ENCODE data around the gene NHSL2. TPM values are rescaled to one million over a fixed set of nuclear protein-coding genes. Genes with fewer than 3 reads are reported as not detected.

NHSL2 gene
- total and polyA plus RNA-seq, 2 experiments from 2014 or later, result 4.7 to 9.5 TPM

DNA sequence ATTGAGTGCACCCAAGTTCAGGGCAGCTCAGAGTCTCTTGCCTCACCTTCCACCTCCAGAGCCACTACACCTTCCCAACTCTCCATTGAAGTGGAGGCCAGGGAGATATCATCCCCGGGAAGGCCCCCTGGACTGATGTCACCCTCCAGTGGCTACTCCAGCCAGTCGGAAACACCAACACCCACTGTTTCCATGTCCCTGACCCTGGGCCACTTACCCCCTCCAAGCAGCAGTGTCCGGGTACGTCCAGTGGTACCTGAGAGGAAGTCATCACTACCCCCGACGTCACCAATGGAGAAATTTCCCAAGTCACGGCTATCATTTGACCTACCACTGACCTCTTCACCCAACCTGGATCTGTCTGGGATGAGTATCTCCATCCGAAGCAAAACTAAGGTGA is 228.9 kb downstream of the NHSL2 start:
- TF ChIP-seq, protein P1, sequence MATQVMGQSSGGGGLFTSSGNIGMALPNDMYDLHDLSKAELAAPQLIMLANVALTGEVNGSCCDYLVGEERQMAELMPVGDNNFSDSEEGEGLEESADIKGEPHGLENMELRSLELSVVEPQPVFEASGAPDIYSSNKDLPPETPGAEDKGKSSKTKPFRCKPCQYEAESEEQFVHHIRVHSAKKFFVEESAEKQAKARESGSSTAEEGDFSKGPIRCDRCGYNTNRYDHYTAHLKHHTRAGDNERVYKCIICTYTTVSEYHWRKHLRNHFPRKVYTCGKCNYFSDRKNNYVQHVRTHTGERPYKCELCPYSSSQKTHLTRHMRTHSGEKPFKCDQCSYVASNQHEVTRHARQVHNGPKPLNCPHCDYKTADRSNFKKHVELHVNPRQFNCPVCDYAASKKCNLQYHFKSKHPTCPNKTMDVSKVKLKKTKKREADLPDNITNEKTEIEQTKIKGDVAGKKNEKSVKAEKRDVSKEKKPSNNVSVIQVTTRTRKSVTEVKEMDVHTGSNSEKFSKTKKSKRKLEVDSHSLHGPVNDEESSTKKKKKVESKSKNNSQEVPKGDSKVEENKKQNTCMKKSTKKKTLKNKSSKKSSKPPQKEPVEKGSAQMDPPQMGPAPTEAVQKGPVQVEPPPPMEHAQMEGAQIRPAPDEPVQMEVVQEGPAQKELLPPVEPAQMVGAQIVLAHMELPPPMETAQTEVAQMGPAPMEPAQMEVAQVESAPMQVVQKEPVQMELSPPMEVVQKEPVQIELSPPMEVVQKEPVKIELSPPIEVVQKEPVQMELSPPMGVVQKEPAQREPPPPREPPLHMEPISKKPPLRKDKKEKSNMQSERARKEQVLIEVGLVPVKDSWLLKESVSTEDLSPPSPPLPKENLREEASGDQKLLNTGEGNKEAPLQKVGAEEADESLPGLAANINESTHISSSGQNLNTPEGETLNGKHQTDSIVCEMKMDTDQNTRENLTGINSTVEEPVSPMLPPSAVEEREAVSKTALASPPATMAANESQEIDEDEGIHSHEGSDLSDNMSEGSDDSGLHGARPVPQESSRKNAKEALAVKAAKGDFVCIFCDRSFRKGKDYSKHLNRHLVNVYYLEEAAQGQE (IDR thresholded peaks at IDR 0.05; ENCODE audit: unreplicated experiment), result no peak
- TF ChIP-seq CREB1 (CRISPR knock-in tag; IDR thresholded peaks at IDR 0.05; ENCODE audit: low read depth) (no peak), JUNB (IDR thresholded peaks at IDR 0.05; ENCODE audit: unreplicated experiment) (no peak), ZNF114 (CRISPR knock-in tag; IDR thresholded peaks at IDR 0.05) (no peak), EZH2 (IDR thresholded peaks at IDR 0.05; ENCODE audit: low read depth, unreplicated experiment) (no peak), ZNF331 (CRISPR knock-in tag; IDR thresholded peaks at IDR 0.05; ENCODE audit: low read depth) (no peak), STAT1 (IDR thresholded peaks at IDR 0.05; ENCODE audit: unreplicated experiment) (no peak), NANOG (IDR thresholded peaks at IDR 0.05; ENCODE audit: borderline replicate concordance) (no peak), POLR2AphosphoS5 (IDR thresholded peaks at IDR 0.05; ENCODE audit: low read depth) (no peak)
- TF ChIP-seq, protein P2, sequence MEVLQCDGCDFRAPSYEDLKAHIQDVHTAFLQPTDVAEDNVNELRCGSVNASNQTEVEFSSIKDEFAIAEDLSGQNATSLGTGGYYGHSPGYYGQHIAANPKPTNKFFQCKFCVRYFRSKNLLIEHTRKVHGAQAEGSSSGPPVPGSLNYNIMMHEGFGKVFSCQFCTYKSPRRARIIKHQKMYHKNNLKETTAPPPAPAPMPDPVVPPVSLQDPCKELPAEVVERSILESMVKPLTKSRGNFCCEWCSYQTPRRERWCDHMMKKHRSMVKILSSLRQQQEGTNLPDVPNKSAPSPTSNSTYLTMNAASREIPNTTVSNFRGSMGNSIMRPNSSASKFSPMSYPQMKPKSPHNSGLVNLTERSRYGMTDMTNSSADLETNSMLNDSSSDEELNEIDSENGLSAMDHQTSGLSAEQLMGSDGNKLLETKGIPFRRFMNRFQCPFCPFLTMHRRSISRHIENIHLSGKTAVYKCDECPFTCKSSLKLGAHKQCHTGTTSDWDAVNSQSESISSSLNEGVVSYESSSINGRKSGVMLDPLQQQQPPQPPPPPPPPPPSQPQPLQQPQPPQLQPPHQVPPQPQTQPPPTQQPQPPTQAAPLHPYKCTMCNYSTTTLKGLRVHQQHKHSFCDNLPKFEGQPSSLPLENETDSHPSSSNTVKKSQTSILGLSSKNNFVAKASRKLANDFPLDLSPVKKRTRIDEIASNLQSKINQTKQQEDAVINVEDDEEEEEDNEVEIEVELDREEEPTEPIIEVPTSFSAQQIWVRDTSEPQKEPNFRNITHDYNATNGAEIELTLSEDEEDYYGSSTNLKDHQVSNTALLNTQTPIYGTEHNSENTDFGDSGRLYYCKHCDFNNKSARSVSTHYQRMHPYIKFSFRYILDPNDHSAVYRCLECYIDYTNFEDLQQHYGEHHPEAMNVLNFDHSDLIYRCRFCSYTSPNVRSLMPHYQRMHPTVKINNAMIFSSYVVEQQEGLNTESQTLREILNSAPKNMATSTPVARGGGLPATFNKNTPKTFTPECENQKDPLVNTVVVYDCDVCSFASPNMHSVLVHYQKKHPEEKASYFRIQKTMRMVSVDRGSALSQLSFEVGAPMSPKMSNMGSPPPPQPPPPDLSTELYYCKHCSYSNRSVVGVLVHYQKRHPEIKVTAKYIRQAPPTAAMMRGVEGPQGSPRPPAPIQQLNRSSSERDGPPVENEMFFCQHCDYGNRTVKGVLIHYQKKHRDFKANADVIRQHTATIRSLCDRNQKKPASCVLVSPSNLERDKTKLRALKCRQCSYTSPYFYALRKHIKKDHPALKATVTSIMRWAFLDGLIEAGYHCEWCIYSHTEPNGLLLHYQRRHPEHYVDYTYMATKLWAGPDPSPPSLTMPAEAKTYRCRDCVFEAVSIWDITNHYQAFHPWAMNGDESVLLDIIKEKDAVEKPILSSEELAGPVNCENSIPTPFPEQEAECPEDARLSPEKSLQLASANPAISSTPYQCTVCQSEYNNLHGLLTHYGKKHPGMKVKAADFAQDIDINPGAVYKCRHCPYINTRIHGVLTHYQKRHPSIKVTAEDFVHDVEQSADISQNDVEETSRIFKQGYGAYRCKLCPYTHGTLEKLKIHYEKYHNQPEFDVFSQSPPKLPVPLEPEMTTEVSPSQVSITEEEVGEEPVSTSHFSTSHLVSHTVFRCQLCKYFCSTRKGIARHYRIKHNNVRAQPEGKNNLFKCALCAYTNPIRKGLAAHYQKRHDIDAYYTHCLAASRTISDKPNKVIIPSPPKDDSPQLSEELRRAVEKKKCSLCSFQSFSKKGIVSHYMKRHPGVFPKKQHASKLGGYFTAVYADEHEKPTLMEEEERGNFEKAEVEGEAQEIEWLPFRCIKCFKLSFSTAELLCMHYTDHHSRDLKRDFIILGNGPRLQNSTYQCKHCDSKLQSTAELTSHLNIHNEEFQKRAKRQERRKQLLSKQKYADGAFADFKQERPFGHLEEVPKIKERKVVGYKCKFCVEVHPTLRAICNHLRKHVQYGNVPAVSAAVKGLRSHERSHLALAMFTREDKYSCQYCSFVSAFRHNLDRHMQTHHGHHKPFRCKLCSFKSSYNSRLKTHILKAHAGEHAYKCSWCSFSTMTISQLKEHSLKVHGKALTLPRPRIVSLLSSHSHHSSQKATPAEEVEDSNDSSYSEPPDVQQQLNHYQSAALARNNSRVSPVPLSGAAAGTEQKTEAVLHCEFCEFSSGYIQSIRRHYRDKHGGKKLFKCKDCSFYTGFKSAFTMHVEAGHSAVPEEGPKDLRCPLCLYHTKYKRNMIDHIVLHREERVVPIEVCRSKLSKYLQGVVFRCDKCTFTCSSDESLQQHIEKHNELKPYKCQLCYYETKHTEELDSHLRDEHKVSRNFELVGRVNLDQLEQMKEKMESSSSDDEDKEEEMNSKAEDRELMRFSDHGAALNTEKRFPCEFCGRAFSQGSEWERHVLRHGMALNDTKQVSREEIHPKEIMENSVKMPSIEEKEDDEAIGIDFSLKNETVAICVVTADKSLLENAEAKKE (CRISPR knock-in tag; IDR thresholded peaks at IDR 0.05), result no peak
- TF ChIP-seq, protein P3, sequence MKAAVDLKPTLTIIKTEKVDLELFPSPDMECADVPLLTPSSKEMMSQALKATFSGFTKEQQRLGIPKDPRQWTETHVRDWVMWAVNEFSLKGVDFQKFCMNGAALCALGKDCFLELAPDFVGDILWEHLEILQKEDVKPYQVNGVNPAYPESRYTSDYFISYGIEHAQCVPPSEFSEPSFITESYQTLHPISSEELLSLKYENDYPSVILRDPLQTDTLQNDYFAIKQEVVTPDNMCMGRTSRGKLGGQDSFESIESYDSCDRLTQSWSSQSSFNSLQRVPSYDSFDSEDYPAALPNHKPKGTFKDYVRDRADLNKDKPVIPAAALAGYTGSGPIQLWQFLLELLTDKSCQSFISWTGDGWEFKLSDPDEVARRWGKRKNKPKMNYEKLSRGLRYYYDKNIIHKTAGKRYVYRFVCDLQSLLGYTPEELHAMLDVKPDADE (IDR thresholded peaks at IDR 0.05), result no peak
- TF ChIP-seq, protein P4, sequence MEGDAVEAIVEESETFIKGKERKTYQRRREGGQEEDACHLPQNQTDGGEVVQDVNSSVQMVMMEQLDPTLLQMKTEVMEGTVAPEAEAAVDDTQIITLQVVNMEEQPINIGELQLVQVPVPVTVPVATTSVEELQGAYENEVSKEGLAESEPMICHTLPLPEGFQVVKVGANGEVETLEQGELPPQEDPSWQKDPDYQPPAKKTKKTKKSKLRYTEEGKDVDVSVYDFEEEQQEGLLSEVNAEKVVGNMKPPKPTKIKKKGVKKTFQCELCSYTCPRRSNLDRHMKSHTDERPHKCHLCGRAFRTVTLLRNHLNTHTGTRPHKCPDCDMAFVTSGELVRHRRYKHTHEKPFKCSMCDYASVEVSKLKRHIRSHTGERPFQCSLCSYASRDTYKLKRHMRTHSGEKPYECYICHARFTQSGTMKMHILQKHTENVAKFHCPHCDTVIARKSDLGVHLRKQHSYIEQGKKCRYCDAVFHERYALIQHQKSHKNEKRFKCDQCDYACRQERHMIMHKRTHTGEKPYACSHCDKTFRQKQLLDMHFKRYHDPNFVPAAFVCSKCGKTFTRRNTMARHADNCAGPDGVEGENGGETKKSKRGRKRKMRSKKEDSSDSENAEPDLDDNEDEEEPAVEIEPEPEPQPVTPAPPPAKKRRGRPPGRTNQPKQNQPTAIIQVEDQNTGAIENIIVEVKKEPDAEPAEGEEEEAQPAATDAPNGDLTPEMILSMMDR (conservative IDR thresholded peaks at IDR 0.05; ENCODE audit: low read depth in 2 of 2), result no peak
- Mint-ChIP-seq H3K27me3 (ENCODE audit: insufficient read depth, low read depth, poor library complexity) (peaks cover 2% of the 10 kb centered on the region), H3K36me3 (ENCODE audit: low read depth) (peaks cover 26% of the 10 kb centered on the region), H3K4me1 (peaks cover 2% of the 10 kb centered on the region; the same call in 1 of the 3 replicates), H3K27ac (no peak overlapping the region), H3K9me3 (no peaks in the 10 kb centered on the region; the same call in 2 of the 3 replicates), H3K4me3 (no peak overlapping the region)
- no peak overlapping the region for H2AFZ ChIP-seq
- H3K4me2 ChIP-seq, result no peak overlapping the region
- H3K79me2 ChIP-seq (replicated peaks; ENCODE audit: insufficient read depth), result no peaks in the 10 kb centered on the region
- H3K9me2 ChIP-seq (ENCODE audit: insufficient read depth), result no peaks in the 10 kb centered on the region
- DNase-seq (ENCODE audit: low spot score) (no peak), ATAC-seq (no peak)
- H3F3A ChIP-seq (replicated peaks; ENCODE audit: low read depth), result no peaks in the 10 kb centered on the region
- no peak overlapping the region for H3K27ac ChIP-seq (ENCODE audit: low read depth)
- no peaks in the 10 kb centered on the region for H3K36me3 ChIP-seq (ENCODE audit: insufficient read depth)
- no peaks in the 10 kb centered on the region for H3K4me1 ChIP-seq (ENCODE audit: insufficient read depth)
- H3K27me3 ChIP-seq (ENCODE audit: insufficient read depth), result no peaks in the 10 kb centered on the region
- no peaks in the 10 kb centered on the region for H4K20me1 ChIP-seq (replicated peaks; ENCODE audit: insufficient read depth)
- H3K4me3 ChIP-seq, result no peak overlapping the region

Measured in GM23338 (cell line).